Measurements from ENCODE around the gene CREB5. TPM values are rescaled to one million over a fixed set of nuclear protein-coding genes. Genes with fewer than 3 reads are reported as not detected.

CREB5 gene
- total RNA-seq, 2 experiments from 2014 or later, result 0.19 to 0.22 TPM

- Mint-ChIP-seq H3K27me3 (no peaks in the 10 kb centered on the region), H3K27ac (no peak overlapping the region), H3K4me1 (ENCODE audit: low read depth) (no peaks in the 10 kb centered on the region), H3K36me3 (ENCODE audit: low read depth) (no peaks in the 10 kb centered on the region), H3K4me3 (no peak overlapping the region), H3K9me3 (no peaks in the 10 kb centered on the region)
- DNase-seq (no peak), ATAC-seq (ENCODE audit: poor library complexity) (no peak)
- Histone ChIP-seq H3K36me3 (ENCODE audit: insufficient read depth, low read length) (no peaks in the 10 kb centered on the region), H3K27me3 (ENCODE audit: control insufficient read depth in 1 of 2, insufficient read depth in 2 of 2, low read length in 2 of 2) (no peaks in the 10 kb centered on the region), H3K4me3 (ENCODE audit: low read length) (no peak overlapping the region), H3K9me3 (ENCODE audit: control insufficient read depth in 1 of 2, insufficient read depth in 1 of 2, low read length in 2 of 2) (no peaks in the 10 kb centered on the region), H3K27ac (ENCODE audit: low read depth in 1 of 2, low read length in 2 of 2) (no peak overlapping the region), H3K4me1 (ENCODE audit: insufficient read depth, low read length) (no peaks in the 10 kb centered on the region)
- ChIA-PET CTCF (no interaction called here), POLR2A (no interaction called here)
- TF ChIP-seq CTCF (IDR thresholded peaks at IDR 0.05), result no peak
- intact Hi-C loops (cut with DNase I, micrococcal nuclease), result no loop called here
These were observed 394.5 kb downstream of the CREB5 start for GRCh38 chr7:28806841-28807240.

- no peaks in the 10 kb centered on the region for H3K36me3 ChIP-seq (ENCODE audit: insufficient read depth, low read length)
- ATAC-seq (ENCODE audit: poor library complexity) (no peak), DNase-seq (no peak)
- Mint-ChIP-seq H3K9me3 (no peaks in the 10 kb centered on the region), H3K27ac (no peak overlapping the region), H3K4me1 (ENCODE audit: low read depth) (no peaks in the 10 kb centered on the region), H3K36me3 (ENCODE audit: low read depth) (no peaks in the 10 kb centered on the region), H3K4me3 (no peak overlapping the region), H3K27me3 (no peaks in the 10 kb centered on the region)
- H3K4me3 ChIP-seq (ENCODE audit: low read length), result no peak overlapping the region
- no peak overlapping the region for H3K27ac ChIP-seq (ENCODE audit: low read depth in 1 of 2, low read length in 2 of 2)
- H3K4me1 ChIP-seq (ENCODE audit: insufficient read depth, low read length), result no peaks in the 10 kb centered on the region
- TF ChIP-seq CTCF (IDR thresholded peaks at IDR 0.05), result no peak
- ChIA-PET POLR2A (no interaction called here), CTCF (no interaction called here)
- no peaks in the 10 kb centered on the region for H3K27me3 ChIP-seq (ENCODE audit: control insufficient read depth in 1 of 2, insufficient read depth in 2 of 2, low read length in 2 of 2)
- no peaks in the 10 kb centered on the region for H3K9me3 ChIP-seq (ENCODE audit: control insufficient read depth in 1 of 2, insufficient read depth in 1 of 2, low read length in 2 of 2)
- intact Hi-C loops (cut with DNase I, micrococcal nuclease), result no loop called here
These were observed 395.2 kb downstream of the CREB5 start for GRCh38 chr7:28807396-28807994.

- Histone ChIP-seq H3K36me3 (ENCODE audit: insufficient read depth, low read length) (no peaks in the 10 kb centered on the region), H3K27ac (ENCODE audit: low read depth in 1 of 2, low read length in 2 of 2) (no peak overlapping the region), H3K9me3 (ENCODE audit: control insufficient read depth in 1 of 2, insufficient read depth in 1 of 2, low read length in 2 of 2) (no peaks in the 10 kb centered on the region), H3K27me3 (ENCODE audit: control insufficient read depth in 1 of 2, insufficient read depth in 2 of 2, low read length in 2 of 2) (no peaks in the 10 kb centered on the region), H3K4me1 (ENCODE audit: insufficient read depth, low read length) (no peaks in the 10 kb centered on the region), H3K4me3 (ENCODE audit: low read length) (no peak overlapping the region)
- intact Hi-C loops (cut with DNase I, micrococcal nuclease), result no loop called here
- Mint-ChIP-seq H3K9me3 (no peaks in the 10 kb centered on the region), H3K4me3 (no peak overlapping the region), H3K27ac (no peak overlapping the region), H3K27me3 (no peaks in the 10 kb centered on the region), H3K36me3 (ENCODE audit: low read depth) (no peaks in the 10 kb centered on the region), H3K4me1 (ENCODE audit: low read depth) (no peaks in the 10 kb centered on the region)
- ChIA-PET POLR2A (no interaction called here), CTCF (no interaction called here)
- DNase-seq (peak in 2 of 14 experiments; percentile 9 to 21), ATAC-seq (ENCODE audit: poor library complexity) (no peak)
- TF ChIP-seq CTCF (IDR thresholded peaks at IDR 0.05), result no peak
These were observed 396.6 kb downstream of the CREB5 start for GRCh38 chr7:28808796-28809533.
